ENCODE measurements around the gene CEND1.
A peak's percentile ranks its signal among the peaks of the same experiment; 100 is the strongest.

The CEND1 gene

DNA sequence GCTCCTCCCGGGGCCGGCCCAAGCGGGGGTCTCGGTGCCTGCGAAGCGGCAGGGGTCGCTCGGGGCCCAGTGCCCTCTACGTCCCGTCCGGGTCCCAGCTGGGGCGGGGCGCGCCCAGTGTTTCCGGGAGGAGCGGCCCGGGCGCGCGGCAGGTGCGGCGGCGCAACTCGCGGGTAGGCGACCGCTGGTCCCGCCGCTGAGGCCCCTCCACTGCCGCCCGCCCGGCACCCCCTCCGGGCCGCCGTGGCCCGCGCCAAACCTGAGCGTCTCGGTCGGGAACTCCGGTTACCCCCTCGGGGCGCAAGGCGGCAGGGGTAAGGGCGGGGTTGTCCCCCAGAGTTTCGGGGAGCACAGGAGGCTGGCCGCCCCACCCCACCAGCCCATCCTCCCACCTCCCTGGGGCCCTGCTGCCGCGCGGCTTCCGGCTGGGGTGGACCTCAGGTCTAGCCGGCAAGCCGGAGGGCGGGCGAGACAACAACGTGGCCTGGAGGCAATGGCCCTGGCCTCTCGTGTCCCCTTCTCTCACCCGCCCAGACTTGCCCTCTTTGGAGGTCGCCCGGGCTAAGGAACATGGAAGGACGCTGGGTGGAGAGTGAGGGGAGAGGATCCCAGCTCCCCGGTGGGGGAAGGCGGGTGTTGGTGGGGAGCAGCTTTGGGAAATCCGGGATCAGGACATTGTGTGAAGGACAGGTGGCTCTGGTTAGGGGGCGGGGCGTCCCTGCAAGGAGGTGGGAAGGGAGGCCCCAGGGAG lies 37.4 kb upstream of the CEND1 start:
- DNase-seq: no peak

DNA sequence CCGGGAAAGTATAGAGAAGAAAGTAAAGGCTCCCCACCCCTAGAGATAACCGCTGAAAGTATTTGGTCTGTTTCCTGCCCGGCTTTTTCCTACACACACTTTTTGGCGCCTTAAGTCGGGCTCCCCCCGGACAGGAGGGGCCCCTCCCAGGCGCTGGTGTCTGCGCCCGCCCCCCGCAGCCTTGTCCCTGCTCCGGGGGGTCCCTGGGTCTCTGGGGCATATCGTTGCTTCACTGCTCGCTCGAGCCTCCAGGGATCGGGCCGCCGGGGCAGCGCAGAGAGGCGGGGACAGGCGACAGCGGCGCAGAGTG lies 36.9 kb upstream of the CEND1 start:
- no peak for DNase-seq

DNA sequence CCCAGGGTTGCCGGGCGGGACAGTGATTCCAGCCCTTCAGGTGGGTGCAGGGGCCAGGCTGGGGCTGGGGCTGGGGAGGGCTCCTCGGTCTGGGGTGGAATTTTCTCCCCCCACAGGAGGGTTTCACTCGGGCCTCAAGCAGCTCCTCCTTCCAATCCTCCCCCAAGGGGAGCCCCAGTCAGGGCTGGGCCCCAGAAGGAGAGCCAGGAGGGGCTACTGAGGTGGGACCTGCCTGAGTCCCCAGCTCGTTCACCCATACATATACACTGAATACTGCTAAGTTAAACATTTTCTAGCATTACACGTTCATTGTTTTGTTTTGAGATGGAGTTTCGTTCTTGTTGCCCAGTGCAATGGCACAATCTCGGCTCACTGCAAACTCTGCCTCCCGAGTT lies 36.3 kb upstream of the CEND1 start:
- no peak for DNase-seq

DNA sequence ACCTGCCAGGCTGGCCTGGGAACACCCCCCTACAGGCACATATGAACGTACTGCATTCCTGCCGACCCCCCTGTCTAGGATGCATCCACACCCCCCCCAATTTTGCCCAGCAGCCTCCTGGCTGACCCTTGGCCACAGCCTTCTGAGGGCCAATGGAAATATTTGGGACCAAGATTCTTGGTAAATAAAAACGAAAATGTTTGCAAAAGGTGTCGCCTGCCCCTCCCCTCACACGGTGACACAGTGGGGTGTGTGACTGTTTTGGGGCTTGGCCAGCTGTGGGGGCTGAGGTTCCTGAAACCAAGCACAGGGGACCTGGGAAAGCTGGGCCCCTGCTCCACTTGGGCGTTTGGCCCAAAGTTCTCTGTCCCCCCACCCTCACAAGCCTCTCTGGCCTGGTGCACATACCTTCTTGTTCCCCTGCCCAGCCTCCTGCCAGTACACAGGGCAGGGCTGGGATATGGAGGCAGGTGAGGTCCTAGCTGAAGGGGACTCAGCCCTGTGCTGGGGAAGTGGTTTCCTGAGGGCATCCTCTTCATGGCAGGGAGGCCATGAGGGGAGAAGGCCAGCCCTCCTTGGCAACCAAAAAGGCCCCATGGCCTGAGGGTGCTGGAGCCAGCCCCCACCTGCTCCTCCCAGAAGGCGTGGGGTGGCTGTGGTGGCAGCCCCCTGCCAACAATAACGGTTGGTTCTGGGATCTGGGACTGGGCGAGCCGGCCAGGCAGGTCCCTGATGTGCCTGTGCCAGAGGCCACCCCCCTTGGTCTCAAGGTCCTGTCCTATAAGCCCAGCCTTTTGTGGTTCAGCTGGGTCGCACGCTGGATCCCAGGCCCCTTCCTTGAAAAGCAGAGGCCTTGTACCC lies 35.7 kb upstream of the CEND1 start:
- DNase-seq: no peak

DNA sequence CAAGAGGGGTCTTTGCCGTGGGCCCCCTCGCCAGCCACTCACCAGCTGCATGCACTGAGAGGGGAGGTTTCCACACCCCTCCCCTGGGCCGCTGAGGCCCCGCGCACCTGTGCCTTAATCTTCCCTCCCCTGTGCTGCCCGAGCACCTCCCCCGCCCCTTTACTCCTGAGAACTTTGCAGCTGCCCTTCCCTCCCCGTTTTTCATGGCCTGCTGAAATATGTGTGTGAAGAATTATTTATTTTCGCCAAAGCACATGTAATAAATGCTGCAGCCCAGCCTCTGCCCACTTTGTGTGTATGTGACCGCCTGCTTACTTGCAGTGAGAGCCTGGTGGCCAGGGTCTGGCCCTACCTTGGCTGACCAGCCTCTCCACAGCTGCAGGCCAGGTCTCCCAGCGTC lies 35.1 kb upstream of the CEND1 start:
- DNase-seq: no peak

DNA sequence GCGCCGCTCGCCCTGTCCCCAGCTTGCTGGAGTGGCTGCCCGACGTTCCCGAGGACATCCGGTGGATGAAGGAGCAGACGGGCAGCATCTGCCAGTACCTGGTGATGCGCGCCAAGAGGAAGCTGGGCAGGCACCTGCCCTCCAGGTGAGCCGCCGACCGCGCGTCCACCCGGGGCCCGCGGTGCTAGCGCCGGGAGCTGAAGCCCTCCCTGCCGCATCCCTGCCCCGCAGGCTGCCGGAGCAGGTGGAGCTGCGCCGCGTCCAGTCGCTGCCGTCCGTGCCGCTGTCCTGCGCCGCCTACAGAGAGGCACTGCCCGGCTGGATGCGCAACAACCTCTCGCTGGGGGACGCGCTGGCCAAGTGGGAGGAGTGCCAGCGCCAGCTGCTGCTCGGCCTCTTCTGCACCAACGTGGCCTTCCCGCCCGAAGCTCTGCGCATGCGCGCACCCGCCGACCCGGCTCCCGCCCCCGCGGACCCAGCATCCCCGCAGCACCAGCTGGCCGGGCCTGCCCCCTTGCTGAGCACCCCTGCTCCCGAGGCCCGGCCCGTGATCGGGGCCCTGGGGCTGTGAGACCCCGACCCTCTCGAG lies 34.5 kb upstream of the CEND1 start:
- no peak for DNase-seq

DNA sequence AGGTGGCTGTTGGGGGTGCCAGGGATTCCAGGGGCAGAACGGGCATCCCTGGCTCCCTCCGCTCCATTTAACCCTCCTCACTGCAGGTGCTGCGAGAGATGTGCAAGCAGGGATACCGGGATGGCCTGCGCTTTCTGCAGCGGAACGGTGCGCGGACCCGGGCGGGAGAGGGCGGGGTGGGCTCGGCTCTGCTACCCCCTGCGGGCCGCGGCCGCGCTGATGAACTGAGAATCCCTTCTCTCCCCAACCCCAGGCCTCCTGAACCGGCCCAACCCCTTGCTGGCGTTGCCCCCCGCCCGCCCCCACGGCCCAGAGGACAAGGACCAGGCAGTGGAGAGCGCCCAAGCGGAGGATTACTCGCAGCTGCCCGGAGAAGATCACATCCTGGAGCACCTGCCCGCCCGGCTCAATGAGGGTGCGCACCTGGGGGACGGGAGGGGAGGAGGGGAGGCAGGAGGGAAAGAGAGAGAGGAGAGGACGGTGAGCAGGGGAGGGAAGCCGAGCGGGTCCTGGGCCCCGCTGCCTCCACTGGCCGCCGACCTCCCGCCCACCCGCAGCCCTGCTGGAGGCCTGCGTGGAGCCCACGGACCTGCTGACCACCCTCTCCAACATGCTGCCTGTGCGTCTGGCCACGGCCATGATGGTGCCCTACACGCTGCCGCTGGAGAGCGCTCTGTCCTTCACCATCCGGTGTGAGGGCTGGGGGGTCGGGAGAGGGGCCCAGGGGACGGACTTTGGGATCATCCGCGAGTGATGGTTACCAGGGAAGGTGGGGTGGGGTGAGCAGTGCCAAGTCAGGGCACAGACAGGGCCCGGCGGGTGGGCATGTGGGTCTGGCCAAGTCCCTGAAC lies 33.8 kb upstream of the CEND1 start:
- no peak for DNase-seq

DNA sequence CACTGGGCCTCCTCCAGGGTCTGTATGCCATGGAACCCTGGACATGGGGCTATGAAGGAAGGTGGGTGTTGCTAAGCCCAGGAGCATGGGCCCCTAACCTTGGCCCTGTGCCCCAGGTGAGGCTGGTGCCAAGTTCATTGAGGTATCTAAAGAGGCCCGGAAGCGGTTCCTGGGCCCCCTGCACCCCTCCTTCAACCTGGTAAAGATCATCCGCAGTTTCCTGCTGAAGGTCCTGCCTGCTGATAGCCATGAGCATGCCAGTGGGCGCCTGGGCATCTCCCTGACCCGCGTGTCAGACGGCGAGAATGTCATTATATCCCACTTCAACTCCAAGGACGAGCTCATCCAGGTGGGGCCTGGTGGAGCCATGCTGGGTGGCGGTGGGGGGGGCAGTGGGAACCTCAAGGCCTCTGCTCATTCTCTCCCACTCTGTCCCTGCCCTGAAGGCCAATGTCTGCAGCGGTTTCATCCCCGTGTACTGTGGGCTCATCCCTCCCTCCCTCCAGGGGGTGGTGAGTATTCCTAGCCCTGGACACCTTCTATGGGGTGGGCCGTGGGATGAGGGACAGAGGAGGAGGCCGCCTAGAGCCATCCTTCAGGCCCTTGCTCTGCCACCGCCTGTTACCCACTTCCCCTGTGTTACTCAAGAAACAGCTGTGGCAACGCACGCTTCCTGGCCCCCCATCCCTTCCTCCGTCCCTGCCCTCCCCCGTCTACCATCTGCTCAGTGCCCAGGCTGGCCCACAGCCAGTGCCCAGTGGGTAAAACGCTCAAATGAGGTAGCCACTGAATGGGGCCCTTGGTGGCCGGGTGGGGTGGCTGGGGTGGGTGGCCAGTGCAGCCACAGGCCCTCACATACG lies 31.9 kb upstream of the CEND1 start:
- DNase-seq: no peak

DNA sequence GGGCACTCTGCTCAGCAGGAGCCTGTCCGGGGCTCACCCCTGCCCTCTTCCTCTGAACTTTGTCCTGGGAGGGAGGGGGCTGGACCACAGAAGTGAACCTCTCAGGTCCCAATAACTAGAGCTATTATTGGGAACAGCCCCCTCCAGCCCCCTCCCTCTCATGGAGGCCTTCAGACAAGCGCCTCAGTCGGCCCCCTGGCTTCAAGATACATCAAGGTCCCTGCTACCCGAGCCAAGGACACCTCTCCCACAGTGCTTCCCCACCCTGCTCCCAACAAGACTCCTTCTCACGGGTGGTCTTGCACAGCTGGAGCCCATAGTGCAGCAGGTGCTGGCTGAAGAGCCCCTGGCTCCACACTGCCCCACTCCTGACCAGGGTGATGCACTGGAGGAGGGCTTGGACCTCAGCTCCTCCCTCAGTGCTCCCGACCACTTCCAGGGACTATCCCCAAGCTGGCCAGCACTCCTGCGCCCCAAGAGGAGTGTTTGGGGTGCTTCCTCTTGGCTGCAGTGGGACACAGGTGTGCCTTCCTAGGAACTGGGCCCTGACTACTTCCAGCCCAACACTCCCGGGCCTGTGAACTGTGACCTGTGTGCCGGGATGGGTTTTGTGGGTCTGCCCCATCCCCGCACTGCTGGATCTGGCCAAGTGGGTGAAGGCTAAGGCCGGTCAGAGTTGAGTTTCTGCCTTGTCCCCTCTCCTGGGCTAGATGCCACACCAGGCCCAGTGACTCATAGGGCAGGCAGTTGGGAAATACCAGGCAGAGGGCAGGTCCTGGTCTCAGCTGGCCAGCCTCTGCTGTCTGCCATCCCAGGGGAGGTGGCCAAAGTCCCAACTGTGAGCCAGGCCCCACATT lies 31.0 kb upstream of the CEND1 start:
- no peak for DNase-seq

DNA sequence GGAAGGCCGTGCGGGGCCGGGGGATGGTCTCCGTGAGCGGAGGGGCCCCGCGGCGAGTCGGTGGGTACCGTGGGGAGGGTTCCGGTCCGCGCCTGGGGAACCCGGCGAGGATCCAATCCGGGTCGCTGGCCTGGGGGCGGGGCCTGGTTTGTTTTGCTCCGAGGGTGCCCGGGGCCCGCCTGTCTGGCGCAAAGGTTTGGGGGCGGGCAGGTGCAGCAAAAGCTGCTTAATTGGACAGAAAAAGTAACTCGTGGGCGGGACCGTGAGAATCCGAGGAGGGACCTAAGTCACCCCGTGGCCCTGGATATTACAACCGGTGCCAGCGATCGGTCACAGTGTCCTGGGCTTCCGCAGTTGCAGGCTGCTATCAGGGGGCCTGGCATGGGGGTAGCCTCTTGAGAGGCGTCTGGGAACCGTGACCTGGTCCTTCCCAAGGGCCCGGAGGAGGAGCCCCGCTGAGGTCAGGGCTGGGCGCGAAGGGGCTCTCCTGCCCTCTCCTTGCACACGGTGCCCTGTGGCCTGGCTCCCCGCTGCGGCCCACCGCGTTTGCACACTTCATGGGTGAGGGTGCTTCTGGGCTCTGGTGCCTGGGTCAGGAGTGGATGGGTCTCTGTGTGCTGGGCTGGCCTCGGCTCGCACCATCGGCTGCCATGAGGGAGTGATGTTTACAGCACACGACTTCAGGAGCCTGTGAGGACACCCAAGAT lies 30.2 kb upstream of the CEND1 start:
- peak; percentile 44 for DNase-seq

DNA sequence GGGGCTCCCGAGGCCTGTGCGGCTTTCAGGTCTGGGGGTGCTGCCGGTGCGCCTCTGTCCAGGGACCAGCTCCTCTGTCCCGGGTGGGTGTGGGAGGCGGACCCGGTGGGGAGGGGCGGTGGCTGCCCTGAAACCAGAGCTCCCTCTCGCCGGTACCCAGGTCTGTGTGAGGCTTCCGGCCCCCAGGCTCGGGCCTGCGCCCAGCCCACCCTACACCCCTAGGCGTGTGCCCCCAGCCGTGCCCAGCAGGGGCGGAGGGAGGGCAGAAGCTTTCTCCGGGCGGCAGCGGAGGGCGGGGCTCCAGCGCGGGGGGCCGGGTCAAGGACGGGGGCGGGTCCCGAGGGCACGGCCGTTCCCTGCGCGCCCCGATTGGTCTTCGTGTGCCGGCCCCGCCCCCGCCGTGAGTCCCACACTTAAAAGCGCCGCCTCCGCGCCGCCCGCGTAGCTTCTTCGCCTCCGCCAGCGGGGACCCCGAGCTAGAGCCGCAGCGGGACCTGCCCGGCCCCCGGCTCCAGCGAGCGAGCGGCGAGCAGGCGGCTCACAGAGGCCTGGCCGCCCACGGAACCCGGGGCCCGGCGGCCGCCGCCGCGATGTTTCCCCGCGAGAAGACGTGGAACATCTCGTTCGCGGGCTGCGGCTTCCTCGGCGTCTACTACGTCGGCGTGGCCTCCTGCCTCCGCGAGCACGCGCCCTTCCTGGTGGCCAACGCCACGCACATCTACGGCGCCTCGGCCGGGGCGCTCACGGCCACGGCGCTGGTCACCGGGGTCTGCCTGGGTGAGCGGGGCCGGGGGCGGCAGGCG lies 29.4 kb upstream of the CEND1 start:
- peak; percentile 80 for DNase-seq

DNA sequence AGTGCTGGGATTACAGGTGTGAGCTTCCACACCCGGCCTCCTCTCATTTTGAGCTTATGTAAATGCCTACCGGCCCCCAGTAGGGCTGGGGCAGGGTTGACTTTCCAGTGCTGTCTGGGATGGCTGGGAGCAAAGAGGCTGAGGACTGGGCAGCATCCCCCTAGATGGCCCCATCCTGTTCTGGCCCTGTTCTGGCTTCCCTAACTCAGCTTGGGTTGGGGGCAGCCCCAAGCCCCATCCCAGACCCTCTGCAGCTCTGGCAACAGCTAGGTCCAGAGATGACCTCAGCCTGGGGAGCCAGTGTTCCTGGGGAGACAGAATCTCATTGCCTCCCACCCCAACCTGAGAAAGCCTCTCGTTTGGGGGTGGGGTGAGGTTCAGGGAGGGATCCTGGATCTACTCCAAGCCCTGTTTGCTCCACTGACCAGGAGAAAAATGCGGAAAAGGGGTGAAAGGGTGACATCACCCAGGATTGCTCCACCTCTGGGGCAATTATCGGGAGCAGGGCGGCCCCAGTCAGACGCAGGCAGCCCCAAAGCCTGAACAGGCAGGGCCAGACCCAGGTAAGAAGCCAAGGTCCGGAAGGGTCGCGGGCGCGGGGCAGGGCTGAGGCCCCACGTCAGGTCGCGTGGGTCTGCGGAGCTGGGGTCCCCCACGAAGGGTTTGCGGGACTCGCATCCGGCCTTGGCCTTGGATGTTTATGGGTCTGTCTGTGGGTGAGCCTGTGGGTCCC lies 28.7 kb upstream of the CEND1 start, which contains the start of gene PNPLA2:
Gene PNPLA2 (plus strand): TSS at position 519 of the 733 bp plus-strand sequence. CDS start 805 bp downstream, outside the sequence.
- no peak for DNase-seq

DNA sequence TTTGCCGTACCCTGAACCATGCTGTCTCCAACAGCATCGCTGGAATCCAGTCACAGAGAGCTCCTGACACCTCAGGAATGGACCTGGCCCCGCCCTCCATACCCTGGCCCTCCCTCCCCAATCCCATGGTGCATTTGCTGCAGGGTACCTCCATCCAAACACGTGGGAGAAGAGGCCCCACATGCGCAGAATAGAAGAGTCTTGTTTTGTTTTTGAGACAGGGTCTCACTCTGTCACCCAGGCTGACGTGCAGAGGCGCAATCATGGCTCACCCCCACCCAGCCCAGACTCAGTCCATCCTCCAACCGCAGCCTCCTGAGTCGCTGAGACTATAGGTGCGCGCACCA lies 26.5 kb upstream of the CEND1 start:
- DNase-seq: no peak

DNA sequence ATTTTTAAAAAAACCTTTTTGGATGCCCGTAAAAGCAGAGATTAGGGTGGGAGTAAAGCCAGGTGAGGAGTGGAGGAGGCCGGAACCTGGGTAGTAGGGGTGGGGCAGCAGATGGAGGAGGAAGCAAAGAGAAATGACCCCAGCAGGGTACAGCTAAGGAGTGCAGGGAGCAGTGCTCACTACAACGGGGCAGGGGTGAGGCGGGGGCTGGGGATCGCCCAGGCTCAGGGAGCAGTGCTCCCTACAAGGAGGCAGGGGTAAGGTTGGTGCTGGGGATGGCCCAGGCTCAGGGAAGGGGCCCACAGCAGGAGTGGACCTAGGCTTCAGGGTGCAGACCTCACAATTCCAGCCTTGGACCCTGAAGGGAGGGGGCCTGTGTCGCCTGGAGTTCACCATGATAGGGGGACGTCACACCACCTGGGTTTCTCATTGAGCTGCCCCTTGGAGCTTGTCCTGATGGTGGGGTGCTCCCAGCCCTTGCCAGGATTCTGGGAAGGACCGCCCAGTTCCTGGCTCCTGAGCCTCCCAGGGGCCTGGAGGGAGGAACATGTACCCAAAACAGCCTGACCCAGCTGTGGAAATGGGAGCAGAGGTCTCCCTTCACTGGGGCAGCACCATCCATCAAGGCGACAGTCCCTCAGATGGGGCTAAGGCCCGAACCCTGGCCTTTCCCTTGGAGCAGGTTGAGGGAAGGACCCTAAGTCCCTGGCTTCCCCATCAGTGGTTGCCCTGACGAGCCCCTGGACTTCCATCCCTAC lies 26.0 kb upstream of the CEND1 start:
- DNase-seq: no peak

DNA sequence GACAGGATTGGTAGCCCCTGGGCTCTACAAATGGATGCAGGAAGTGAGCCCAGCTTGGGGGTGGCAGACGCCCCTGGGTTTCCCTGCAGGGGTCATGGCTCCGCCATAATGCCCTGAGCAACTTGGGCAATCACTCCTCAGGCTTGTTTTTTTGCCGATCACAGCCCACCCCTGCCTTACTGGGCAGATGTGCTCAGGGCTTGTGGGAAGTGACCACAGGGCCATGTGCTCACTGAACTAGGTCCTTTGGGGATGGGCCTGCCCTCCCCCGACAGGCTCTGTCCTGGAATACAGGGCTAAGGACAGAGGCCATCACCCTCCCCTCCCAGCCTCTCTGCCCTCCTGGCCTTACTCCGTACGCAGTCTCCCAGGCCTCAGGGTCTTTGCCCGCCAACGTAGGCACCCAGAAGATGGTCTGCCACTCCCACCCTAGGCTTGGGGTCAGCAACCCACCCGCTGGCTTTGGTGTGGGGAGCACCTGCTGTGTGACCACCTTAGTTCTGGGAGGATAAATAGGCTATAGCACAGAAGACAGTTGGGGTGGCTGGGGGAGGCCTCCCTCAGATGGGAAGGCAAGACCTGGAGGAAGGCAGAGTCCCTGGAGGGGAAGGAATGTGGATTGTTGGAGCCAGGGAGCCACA lies 23.7 kb upstream of the CEND1 start:
- no peak for DNase-seq

DNA sequence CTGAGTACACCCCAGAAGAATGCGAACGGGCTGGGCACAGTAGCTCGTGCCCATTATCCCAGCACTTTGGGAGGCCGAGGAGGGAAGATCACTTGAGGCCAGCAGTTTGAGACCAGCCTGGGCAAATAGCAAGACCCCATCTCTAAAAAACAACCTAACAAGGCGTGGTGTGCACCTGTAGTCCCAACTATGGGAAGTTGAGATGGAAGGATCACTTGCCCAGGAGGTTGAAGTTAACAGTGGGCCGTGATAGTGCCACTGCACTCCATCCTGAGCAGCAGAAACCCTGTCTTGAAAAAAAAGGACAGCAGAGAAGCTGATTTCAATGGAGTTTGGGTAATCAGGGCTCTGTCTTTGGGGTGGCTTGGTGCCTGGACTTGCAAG lies 23.2 kb upstream of the CEND1 start:
- no peak for DNase-seq

DNA sequence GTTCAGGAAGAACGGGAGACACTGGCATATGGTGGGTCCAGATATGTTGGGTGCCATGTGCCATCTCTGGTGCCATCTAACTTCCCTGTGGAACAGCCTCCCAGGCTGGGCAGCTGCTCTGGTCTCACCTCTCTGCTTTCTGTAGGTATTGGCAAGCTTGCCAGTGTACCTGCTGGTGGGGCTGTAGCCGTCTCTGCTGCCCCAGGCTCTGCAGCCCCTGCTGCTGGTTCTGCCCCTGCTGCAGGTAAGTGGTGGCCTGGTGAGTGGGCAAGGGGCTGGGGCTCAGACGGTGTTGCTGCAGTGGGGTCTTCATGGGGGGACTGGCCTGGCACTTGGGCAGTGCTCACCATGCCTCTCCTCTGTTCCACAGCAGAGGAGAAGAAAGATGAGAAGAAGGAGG lies 22.5 kb upstream of the CEND1 start:
- DNase-seq: no peak
